ENCODE results near the gene RGMB.
A peak's percentile ranks its signal among the peaks of the same experiment; 100 is the strongest.
"Not testable (repeated sequence)": the region's sequence is repeated elsewhere in the genome, so short reads cannot be mapped to it uniquely, and the experiment has no call there.

Gene RGMB

GRCh38 chr5:98773464-98774191 is at the start of gene RGMB:
RGMB (plus strand) TSS chr5:98773663; CDS start chr5:98774071, 408 bp downstream.
- peak; percentile 89 for DNase-seq

GRCh38 chr5:98726258-98726657 is 47.2 kb upstream of the RGMB start:
- DNase-seq, result no peak

- no peak for DNase-seq
Measured at GRCh38 chr5:98727686-98728085, 45.8 kb upstream of the RGMB start.

GRCh38 chr5:98734646-98735045 is 38.8 kb upstream of the RGMB start:
- DNase-seq, result no peak

- no peak for DNase-seq
Measured at GRCh38 chr5:98735806-98736507, 37.5 kb upstream of the RGMB start.

GRCh38 chr5:98736753-98737152 is 36.7 kb upstream of the RGMB start:
- DNase-seq, result no peak

GRCh38 chr5:98737441-98737840 is 36.0 kb upstream of the RGMB start:
- DNase-seq, result not testable (repeated sequence)

GRCh38 chr5:98738481-98739149 is 34.8 kb upstream of the RGMB start:
- DNase-seq, result not testable (repeated sequence)

GRCh38 chr5:98741926-98742325 is 31.5 kb upstream of the RGMB start:
- DNase-seq, result no peak

- no peak for DNase-seq
Measured at GRCh38 chr5:98742396-98743073, 30.9 kb upstream of the RGMB start.

GRCh38 chr5:98748259-98748658 is 25.2 kb upstream of the RGMB start:
- DNase-seq, result not testable (repeated sequence)

GRCh38 chr5:98749046-98749445 is 24.4 kb upstream of the RGMB start:
- DNase-seq, result no peak

- DNase-seq, result no peak
Measured at GRCh38 chr5:98750693-98751092, 22.8 kb upstream of the RGMB start.

- not testable (repeated sequence) for DNase-seq
Measured at GRCh38 chr5:98752331-98752730, 21.1 kb upstream of the RGMB start.

GRCh38 chr5:98752801-98753200 is 20.7 kb upstream of the RGMB start:
- not testable (repeated sequence) for DNase-seq

- no peak for DNase-seq
Measured at GRCh38 chr5:98753507-98753906, 20.0 kb upstream of the RGMB start.

- no peak for DNase-seq
Measured at GRCh38 chr5:98755406-98755805, 18.1 kb upstream of the RGMB start.

- no peak for DNase-seq
Measured at GRCh38 chr5:98757978-98758377, 15.5 kb upstream of the RGMB start.

- DNase-seq, result no peak
Measured at GRCh38 chr5:98763001-98763630, 10.3 kb upstream of the RGMB start.

- no peak for DNase-seq
Measured at GRCh38 chr5:98765815-98766214, 7.6 kb upstream of the RGMB start.

GRCh38 chr5:98767581-98767980 is 5.9 kb upstream of the RGMB start:
- no peak for DNase-seq

- peak; percentile 8 for DNase-seq
Measured at GRCh38 chr5:98768160-98768959, 5.1 kb upstream of the RGMB start.

Measured in stimulated activated CD4-positive, alpha-beta T cell treated with anti-CD3 and anti-CD28 coated beads, Interleukin-4, amount 100 ng/mL, for 1 hour (primary cell).